ENCODE measurements around the gene ANKMY2.
A peak's percentile ranks its signal among the peaks of the same experiment; 100 is the strongest.

DNA sequence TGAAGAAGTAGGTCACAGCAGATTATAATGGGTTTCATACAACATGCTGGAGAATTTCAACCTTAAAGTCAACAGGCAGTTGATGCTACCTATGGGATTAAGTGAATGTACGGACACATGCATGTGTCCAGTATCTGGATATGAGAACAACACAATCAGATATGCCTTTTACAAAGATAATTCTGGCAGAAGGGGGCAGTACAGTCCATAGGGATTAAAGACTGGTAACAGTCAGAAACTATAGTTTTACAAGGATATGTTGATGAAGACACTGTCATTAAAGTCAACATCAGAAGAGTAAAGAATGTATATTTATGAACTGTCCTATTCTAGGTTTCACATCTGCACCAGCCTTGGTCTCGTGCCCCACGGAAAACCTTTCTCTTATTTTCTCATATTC is 41.5 kb downstream of the ANKMY2 start:
- no peak for TF ChIP-seq EZH2 (IDR thresholded peaks at IDR 0.05; ENCODE audit: borderline replicate concordance, low read length)
- TF ChIP-seq, protein P1, sequence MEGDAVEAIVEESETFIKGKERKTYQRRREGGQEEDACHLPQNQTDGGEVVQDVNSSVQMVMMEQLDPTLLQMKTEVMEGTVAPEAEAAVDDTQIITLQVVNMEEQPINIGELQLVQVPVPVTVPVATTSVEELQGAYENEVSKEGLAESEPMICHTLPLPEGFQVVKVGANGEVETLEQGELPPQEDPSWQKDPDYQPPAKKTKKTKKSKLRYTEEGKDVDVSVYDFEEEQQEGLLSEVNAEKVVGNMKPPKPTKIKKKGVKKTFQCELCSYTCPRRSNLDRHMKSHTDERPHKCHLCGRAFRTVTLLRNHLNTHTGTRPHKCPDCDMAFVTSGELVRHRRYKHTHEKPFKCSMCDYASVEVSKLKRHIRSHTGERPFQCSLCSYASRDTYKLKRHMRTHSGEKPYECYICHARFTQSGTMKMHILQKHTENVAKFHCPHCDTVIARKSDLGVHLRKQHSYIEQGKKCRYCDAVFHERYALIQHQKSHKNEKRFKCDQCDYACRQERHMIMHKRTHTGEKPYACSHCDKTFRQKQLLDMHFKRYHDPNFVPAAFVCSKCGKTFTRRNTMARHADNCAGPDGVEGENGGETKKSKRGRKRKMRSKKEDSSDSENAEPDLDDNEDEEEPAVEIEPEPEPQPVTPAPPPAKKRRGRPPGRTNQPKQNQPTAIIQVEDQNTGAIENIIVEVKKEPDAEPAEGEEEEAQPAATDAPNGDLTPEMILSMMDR (IDR thresholded peaks at IDR 0.05; ENCODE audit: low read length) = peak; percentile 46; the same call in 1 of the 2 replicates

All from OCI-LY1 (cell line).